CD4-positive, alpha-beta T cell treated with Interleukin-6 at 100 ng/mL for 8 hours (primary cell): ENCODE results near the gene EPB41L2.
"Not testable (repeated sequence)": the region's sequence is repeated elsewhere in the genome, so short reads cannot be mapped to it uniquely, and the experiment has no call there.

ENCODE experiments used
- DNase-seq: peaks from one replicate; pipeline ENCODE4 v3.0.0-alpha.2; 2020; ENCODE audit warnings: mixed read lengths, low spot score

Gene EPB41L2

DNA sequence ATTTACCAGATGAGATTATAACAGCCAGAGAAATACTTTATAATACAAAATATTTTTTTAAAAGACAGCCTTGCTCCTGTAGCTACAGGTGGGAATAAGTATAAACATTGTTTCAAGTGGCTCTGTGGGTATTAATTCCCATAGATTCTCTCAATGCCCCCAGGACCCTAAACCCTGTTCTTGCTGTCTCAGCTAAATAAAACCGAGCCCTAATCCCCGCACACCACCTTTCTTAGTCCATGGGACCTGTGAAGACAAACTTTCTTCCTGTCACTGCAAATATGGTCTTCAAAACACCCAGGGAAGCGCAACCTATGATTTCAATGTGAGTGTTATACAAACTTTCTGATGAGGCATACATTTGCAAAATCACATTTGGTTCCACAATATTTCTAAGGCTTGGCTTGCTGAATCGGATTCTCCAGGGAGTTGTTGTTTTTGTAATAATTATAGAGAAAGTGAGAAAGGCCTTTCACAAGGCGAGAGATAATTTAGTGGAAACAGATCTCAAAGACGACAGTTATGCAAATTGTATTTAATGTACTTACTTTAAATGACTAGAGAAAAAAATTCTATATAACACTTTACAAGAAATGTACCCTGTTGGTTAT is 224.7 kb downstream of the EPB41L2 start:
- DNase-seq, result no peak

GRCh38 chr6:130837067-130837466 is 226.0 kb downstream of the EPB41L2 start:
- no peak for DNase-seq

- DNase-seq, result no peak
Observed at GRCh38 chr6:130836055-130836640, 226.9 kb downstream of the EPB41L2 start.

GRCh38 chr6:130834482-130835251 is 228.4 kb downstream of the EPB41L2 start:
- no peak for DNase-seq

- no peak for DNase-seq
Observed at GRCh38 chr6:130833569-130833968, 229.5 kb downstream of the EPB41L2 start.

- DNase-seq, result no peak
Observed at GRCh38 chr6:130831607-130832006, 231.4 kb downstream of the EPB41L2 start.

DNA sequence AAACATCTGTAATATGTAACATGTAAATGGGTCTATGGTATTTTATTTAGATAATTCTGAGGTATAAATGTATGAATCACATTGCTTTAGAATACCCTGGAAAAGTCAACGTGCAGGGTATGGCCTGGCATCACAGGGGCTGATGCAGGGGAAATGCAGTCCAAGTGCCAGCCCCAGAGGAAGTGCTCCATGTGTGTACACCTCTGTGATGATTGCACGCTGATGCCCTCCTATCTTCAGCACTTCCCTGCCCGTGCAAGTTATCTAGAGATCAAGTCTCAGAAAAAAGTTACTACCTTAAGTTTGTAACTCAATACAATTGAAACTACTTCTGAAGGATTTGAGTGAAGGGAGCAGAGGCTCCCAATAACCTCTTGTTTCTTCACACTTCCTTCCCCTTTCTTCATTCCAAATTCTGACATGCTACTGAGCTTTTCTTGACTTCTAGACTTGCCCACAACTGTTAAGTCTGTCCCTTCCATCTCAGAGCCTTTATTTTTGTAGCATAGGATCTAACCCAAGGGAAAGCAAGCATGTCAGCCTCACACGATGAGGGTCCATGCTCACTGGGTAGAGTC is 233.6 kb downstream of the EPB41L2 start:
- DNase-seq, result no peak

DNA sequence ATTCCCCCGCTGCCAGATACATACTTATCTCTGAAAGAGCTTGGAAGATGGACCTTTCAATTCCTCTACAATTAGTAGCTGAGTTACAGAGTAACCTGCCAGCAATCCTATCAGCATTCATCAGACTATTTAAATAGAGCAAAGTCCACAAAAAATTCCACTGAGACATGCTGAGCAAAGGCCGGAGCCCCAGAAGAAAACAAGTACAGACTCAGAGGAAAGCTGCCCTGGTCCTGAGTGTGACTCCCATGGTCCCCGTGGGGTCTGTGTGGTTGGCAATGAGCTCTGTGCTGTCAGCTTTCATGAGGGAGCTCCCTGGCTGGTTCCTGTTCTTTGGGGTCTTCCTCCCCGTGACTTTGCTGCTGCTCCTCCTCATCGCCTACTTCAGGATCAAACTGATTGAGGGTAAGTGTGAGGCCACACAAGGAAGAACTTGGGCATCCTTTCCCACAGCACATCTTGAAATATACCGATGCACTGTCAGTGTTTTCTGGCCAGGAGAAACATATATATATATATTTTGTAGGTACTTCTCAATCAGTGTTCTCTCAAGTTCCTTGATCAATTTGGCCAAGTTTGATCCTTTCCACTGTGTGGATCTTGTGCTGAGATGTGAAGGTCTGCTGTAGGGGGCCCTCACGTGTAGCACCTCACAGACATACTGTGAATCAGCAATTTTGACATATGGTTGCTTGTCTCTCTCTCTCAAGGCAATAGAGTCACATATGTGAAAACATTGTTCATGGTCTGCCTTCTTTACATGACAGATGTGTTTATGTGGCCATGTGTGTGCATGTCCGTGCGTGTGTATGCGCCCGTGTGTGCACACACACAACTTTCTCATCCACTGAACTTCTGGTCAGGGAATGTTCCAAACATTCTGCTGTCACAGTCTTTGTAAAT is 235.5 kb downstream of the EPB41L2 start, which contains the start of gene SMLR1:
Gene SMLR1 (plus strand): TSS at position 160 of the 903 bp plus-strand sequence. CDS start 8 bp downstream, at position 168.
- DNase-seq, result no peak

DNA sequence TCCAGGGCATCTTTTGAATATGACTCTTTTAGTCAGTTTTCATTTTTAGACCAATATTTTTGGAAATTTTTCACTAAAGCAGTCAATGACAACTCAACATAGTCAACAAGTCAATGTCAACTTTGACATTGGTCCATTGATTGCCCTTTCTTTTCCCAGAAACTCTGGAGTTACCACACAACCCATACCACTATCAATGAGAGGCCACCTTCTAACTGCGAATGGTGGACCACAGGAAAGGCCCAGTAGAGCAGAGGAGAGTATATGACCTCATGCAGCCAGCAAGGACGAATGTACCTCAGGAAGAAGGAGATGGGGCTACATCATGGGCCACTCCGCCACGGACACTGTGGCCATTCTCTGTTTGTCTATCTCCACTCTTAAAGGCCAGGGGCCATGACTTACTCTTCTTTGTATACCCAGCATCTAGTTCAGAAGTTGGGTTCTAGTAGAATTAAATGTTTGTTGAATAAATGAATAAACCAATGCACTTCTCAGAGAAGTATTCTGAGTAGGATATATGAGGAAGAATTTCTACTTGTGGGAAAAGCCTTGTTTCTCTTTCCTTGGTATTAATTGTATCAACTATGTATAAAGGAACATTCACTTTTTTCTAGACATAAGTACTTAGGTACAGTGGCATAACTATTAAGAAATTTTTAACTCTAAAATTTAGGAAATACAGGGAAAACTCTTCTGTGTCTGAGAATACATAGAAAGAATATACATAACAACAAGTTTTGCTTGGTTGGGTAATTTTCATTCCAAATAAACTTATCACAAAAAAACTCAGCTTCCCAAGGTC is 236.4 kb downstream of the EPB41L2 start:
- no peak for DNase-seq

GRCh38 chr6:130825772-130826441 is 237.1 kb downstream of the EPB41L2 start:
- no peak for DNase-seq

DNA sequence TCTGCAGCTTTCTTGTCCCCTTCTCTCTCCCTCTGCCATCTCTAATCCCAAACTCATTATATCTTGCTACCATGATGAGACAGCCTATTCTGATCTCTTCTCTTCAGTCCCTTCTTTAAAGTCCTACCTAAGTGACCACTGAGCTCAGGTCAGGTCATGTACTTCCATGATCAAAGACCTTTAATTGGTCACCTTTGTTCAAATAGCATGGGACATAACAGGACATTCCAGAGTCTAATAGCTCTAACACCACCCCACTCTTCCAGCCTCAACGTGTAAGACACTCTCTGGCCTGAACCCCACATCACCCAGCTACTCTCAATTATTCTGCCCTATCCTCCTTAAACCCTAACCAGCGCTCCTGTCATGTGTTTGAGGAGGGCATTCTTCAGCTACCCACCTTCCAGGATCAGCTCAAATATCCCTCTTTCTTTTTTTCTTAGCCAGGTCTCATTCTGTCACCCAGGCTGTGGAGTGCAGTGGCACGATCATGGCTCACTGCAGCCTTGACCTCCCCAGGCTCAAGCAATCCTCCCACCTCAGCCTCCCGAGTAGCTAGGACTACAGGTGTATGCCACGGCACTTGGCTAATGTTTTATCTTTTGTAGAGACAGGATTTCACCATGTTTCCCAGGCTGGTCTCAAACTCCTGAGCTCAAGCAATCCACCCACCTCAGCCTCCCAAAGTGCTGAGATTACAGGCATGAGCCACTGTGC is 237.9 kb downstream of the EPB41L2 start:
- DNase-seq, result no peak

- no peak for DNase-seq
Observed at GRCh38 chr6:130822736-130823135, 240.3 kb downstream of the EPB41L2 start.

DNA sequence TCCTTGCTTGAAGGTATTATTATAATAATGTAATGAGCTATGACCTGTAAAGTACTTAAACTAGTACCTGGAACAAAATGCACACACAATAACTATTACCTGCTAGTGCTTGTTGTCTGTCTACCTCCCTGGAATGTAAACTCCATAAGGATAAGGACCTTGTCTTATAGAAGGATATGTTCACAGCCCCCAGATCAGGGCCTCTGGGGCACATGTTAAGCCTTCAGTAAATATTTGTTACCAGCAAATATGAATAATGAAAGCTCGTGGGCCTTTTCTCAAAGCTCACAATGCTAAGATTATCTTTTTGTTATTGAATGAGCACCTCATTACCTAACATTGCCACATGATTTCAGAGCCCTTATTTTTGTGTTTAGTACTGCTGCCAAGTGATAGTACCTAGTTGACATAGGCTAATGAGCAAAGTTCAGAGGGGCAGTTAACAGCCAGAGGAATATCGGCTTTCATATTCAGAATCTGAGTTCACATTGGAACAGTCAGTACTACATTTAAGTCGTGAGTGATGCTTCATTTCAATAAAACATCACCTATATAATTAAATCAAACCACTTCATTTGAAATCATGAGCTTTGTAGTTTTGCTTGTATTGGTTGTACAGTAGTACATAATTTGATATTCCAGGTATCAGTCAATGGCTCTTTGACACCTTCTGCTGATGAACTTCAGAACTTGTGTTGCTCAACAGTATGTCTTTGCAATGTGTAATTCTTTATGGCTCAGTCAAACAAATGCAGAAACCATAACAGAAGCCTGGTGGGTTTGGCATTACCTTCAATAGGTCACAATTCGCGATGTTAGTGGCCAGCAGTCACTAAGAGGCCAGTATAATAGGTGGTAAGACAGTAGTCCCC is 247.6 kb downstream of the EPB41L2 start:
- DNase-seq, result no peak

GRCh38 chr6:130814506-130814905 is 248.5 kb downstream of the EPB41L2 start:
- no peak for DNase-seq

- no peak for DNase-seq
Observed at GRCh38 chr6:130811932-130812331, 251.1 kb downstream of the EPB41L2 start.

GRCh38 chr6:130810307-130811030 is 252.6 kb downstream of the EPB41L2 start:
- no peak for DNase-seq

DNA sequence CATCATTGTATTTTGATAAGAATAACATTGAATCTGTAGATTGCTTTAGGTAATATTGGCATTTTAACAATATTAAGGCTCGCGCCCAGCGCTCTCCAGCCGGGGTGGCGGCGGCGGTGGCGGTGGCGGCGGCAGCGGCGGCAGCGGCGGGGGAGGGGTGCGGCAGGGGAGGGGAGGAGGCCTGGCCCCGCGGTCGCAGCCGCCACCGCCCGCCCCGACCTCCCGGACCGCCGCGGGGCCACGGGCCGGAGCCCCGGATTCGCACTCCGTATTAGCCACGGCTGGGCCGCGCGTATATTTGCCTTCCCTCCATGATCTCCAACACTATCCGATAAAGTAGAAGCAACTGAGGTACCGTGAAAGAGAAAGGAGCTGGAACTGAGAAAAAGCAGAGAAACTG is 261.7 kb downstream of the EPB41L2 start:
- not testable (repeated sequence) for DNase-seq

GRCh38 chr6:130797061-130797460 is 266.0 kb downstream of the EPB41L2 start:
- DNase-seq, result no peak
